Heart left ventricle (tissue), 16 donors: Measurements from ENCODE around the gene PTK6. TPM values are rescaled to one million over a fixed set of nuclear protein-coding genes. Genes with fewer than 3 reads are reported as not detected.
A peak's percentile ranks its signal among the peaks of the same experiment; 100 is the strongest.

ENCODE experiments used
- ATAC-seq, 4 donors: fragments of 200-7000 bp; cut with Tn5 transposase; one replicate each; pipeline ENCODE4 v1.9.1; 2020 to 2022; ENCODE audit warnings: moderate library complexity in 4 of 4, mild to moderate bottlenecking in 3 of 4, moderate number of reproducible peaks in 1 of 4
- DNase-seq, 5 donors: peaks; one replicate each; pipeline ENCODE4 v3.0.0-alpha.2; 2020
- H3K27ac ChIP-seq, 12 donors: fragments of 200-600 bp; sonication (generic) in 4 of 12; one replicate each; pipeline versions ENCODE4 v1.5.0 to v1.8.0; 2016 to 2022; ENCODE audit warnings: mild to moderate bottlenecking in 2 of 12
- H3K27me3 ChIP-seq, 9 donors: fragments of 200-600 bp; sonication (generic) in 2 of 9; one replicate each; pipeline versions ENCODE4 v1.5.1 to v1.8.0; 2016 to 2022; ENCODE audit warnings: mild to moderate bottlenecking in 3 of 9
- H3K36me3 ChIP-seq, 9 donors: fragments of 200-600 bp; sonication (generic) in 2 of 9; one replicate each; pipeline versions ENCODE4 v1.5.0 to v1.8.0; 2018 to 2022; ENCODE audit warnings: mild to moderate bottlenecking in 2 of 9
- H3K4me1 ChIP-seq, 12 donors: fragments of 200-600 bp; sonication (generic) in 4 of 12; one replicate each; pipeline versions ENCODE4 v1.5.0 to v1.8.0; 2016 to 2022; ENCODE audit warnings: mild to moderate bottlenecking in 3 of 12
- H3K4me3 ChIP-seq, 12 donors: fragments of 200-600 bp; sonication (generic) in 4 of 12; one replicate each; pipeline versions ENCODE4 v1.5.0 to v1.8.0; 2017 to 2022; ENCODE audit warnings: mild to moderate bottlenecking in 9 of 12, moderate library complexity in 4 of 12
- H3K9me3 ChIP-seq, 12 donors: fragments of 200-600 bp; sonication (generic) in 4 of 12; one replicate each; pipeline versions ENCODE4 v1.5.0 to v1.8.0; 2016 to 2022; ENCODE audit warnings: mild to moderate bottlenecking in 1 of 12
- POLR2A ChIP-seq, 2 donors: fragments of 450-650 bp; IDR thresholded peaks; one replicate each; pipeline ENCODE4 v1.6.1; 2017; ENCODE audit warnings: antibody characterized with exemption in 2 of 2, mild to moderate bottlenecking in 2 of 2, moderate library complexity in 2 of 2
- WGBS, 4 donors: extraction: QIAGEN DNeasy Blood & Tissue Kit in 2 of 4; methylation state at CpG; one replicate each; pipeline versions ENCODE4 v1.1.5 to v1.1.7; 2013 to 2018; 5-methylcytosine and 5-hydroxymethylcytosine counted together
- intact Hi-C, 10 donors: fragments of 100-400 bp; cut with DNase I; formaldehyde crosslinking; loops; one replicate each; pipeline versions ENCODE4 v1.11.1 to v1.14.2; 2022
- polyA plus RNA-seq, 2 donors: library from polyadenylated mRNA; stranded (reverse); fragments of 200-250 nt; gene quantifications; one replicate each; pipeline ENCODE4 v1.2.3, GENCODE V29; 2013
- total RNA-seq, 9 donors: library from RNA; depleted of rRNA in 2 of 9; stranded (reverse); fragments of >200 nt in 2 of 9; fragmentation: NEBNext Ultra II Directional in 3 of 9; extraction: Animal tissue kit (Norgen Biotek cat#: 25700) in 3 of 9; gene quantifications; one replicate each; pipeline versions ENCODE4 v1.1.0 to v1.2.4, GENCODE V29; 2016 to 2023
- TF ChIP-seq, protein P1 (sequence below), 12 donors: fragments of 200-600 bp; sonication (generic) in 4 of 12; IDR thresholded peaks; one replicate each; pipeline versions ENCODE4 v1.5.0 to v1.8.0; 2018 to 2022; ENCODE audit warnings: antibody characterized with exemption in 12 of 12, mild to moderate bottlenecking in 5 of 12
- donor health status: ischemic (EF 13 %, LVEDD 7.1; RV severe dilation, severe dysfunction).
- donor health status: healthy with polysubstance abuse.
- donor health status: DM: no; HTN: yes; CAD: no.
- donor health status: DM: no; HTN: no; CAD: no.
- donor health status: ischemic (EF 25% LVEDD 6.9; RV normal size, moderate dysfunction).
- donor health status: ischemic (EF 25% LVEDD 5.7; RV mildly dilated, moderate dysfunction).
- donor health status: healthy.
- donor health status: DM: yes; HTN: yes; CAD: no.
- donor health status: ischemic (EF 35%, LVEDD 5.7; RV mildly dilated, moderate dysfunction).
- donor health status: nonischemic (EF 11% LVEDD 7.7; RV severe dilation, severe dysfunction).
- donor health status: DM: yes; HTN: yes; CAD: no.
- donor health status: PGD.
- donor health status: ischemic (EF 29% LVEDD 5.4; RV normal size, mild dysfunction).
- donor health status: nonischemic (EF 23%, LVEDD 6.1; RV moderate dilation, normal function).

Gene PTK6
- total and polyA plus RNA-seq, 11 donors: 0.04 to 0.29 (median 0.12) TPM; not detected in 7

DNA sequence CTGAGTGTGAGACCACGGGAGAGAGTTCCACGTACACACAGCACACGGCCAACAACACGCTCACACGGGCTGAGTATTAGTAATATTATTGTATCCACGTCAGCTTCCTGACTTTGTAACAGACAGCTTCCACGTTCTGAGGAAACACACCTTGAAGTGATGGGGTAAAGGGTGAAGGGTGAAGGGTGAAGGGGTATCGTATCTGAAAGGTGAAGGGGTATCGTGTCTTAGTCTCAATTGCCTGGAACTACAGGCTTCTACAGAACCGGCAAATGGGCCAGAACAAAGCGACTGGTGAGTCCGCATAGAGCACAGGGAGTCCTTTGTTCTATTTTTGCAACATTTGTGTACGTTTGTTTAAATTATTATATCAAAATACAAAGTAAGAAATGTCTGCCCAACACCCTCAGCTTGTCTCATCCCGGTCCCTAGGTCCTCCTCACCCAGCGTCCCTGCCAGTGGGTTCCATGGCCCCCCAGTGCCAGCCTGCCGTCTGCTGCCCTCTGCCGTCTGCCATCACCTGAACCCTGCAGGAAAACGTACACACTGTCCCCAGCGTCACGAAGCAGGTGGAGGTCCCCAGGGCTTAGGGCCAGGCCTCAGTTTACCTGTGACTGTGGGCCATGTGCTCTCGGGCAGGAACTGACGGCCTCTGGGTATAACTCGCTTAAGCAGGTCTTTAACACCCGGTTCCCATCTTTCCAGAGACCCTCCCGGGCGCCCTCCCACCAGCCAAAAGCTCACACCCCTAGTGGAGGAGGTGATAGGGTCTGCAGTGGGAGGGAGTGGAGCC lies 41.2 kb upstream of the PTK6 start:
- H3K27me3 ChIP-seq: peaks cover 0 to 11% (median 0%) of the 10 kb centered on the region in 9 donors
- peaks cover 0 to 21% (median 9%) of the 10 kb centered on the region in 12 donors for H3K4me1 ChIP-seq
- no peak overlapping the region for H3K27ac ChIP-seq
- H3K36me3 ChIP-seq: no peaks in the 10 kb centered on the region
- no peak overlapping the region for H3K4me3 ChIP-seq
- ATAC-seq (no peak), DNase-seq (no peak)
- intact Hi-C loops: loop anchor here in 3 of 10 donors (5.0 kb wide), 1 partner anchor 41 kb away; the partner anchor contains the start of gene PTK6 (in 3 of the 3)
- 77 to 84% (median 81%) methylated on average over 20 to 26 of the region's 26 CpGs for WGBS, 4 donors
- TF ChIP-seq POLR2A (IDR thresholded peaks at IDR 0.05): no peak
- TF ChIP-seq, protein P1, sequence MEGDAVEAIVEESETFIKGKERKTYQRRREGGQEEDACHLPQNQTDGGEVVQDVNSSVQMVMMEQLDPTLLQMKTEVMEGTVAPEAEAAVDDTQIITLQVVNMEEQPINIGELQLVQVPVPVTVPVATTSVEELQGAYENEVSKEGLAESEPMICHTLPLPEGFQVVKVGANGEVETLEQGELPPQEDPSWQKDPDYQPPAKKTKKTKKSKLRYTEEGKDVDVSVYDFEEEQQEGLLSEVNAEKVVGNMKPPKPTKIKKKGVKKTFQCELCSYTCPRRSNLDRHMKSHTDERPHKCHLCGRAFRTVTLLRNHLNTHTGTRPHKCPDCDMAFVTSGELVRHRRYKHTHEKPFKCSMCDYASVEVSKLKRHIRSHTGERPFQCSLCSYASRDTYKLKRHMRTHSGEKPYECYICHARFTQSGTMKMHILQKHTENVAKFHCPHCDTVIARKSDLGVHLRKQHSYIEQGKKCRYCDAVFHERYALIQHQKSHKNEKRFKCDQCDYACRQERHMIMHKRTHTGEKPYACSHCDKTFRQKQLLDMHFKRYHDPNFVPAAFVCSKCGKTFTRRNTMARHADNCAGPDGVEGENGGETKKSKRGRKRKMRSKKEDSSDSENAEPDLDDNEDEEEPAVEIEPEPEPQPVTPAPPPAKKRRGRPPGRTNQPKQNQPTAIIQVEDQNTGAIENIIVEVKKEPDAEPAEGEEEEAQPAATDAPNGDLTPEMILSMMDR (IDR thresholded peaks at IDR 0.05): peak in 5 of 12 donors; percentile 12 to 22 (median 20)
- no peaks in the 10 kb centered on the region for H3K9me3 ChIP-seq

DNA sequence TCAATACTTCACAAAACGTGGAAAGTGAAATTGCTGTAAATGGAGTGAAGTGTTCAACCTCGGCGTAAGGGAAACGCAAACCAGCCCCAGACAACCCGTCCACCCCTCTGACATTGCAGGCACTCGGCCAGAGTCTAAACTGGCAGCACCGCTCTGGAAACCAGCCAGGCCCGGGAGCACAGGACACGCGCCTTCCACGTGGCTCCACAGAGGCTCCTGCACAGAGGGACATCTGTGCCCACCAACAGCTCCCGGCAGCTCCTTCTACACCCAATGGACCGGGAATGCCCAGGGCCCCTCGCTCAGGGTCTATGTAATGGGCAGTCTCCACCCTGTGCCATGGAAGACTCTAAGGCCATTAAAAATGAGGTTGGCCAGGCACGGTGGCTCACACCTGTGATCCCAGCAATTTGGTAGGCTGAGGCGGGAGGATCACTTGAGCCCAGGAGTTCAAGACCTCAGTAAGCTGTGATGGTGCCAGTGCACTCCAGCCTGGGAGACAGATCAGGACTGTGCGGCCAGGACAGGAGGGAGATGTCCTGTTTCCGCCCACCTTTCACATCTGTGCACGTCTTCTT lies 40.2 kb upstream of the PTK6 start:
- Histone ChIP-seq H3K27ac (peak overlapping the region in 3 of 12 donors; percentile 27 to 61 (median 47)), H3K4me3 (no peak overlapping the region), H3K4me1 (peaks cover 0 to 31% (median 16%) of the 10 kb centered on the region in 12 donors), H3K27me3 (peaks cover 0 to 14% (median 0%) of the 10 kb centered on the region in 9 donors), H3K9me3 (no peaks in the 10 kb centered on the region), H3K36me3 (peaks cover 0 to 6% (median 4%) of the 10 kb centered on the region in 9 donors)
- 45 to 66% (median 54%) methylated on average over 13 to 19 of the region's 19 CpGs for WGBS, 4 donors
- DNase-seq (peak in 4 of 5 donors; percentile 78 to 88 (median 84)), ATAC-seq (peak; percentile 44 to 78 (median 56))
- intact Hi-C loops: loop anchor here in 3 of 10 donors (5.0 kb wide), 1 partner anchor 40 kb away; the partner anchor contains the start of gene PTK6 (in 3 of the 3)
- TF ChIP-seq, protein P1 (IDR thresholded peaks at IDR 0.05): no peak
- TF ChIP-seq POLR2A (IDR thresholded peaks at IDR 0.05): no peak

DNA sequence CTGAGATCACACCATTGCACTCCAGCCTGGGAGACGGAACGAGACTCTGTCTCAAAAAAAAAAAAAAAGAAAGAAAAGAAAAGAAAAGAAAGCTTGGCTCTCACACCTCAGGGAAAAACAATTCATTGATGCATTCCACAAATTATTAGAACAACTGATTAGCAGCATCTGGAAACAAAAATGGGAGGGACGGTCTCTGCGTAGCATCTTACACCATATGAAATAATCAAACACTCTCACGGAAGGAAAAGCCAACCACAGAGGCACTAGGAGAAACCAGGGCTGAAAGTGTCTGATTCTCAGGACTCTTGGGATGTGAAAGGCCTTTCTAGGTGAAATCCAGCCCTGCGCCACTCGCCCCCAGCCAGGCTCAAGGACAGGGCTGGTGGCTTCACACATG lies 39.1 kb upstream of the PTK6 start:
- H3K36me3 ChIP-seq: peaks cover 0 to 13% (median 6%) of the 10 kb centered on the region in 9 donors
- TF ChIP-seq, protein P1 (IDR thresholded peaks at IDR 0.05): no peak
- no peak for TF ChIP-seq POLR2A (IDR thresholded peaks at IDR 0.05)
- H3K9me3 ChIP-seq: no peaks in the 10 kb centered on the region
- H3K27me3 ChIP-seq: peaks cover 0 to 20% (median 0%) of the 10 kb centered on the region in 9 donors
- DNase-seq (no peak), ATAC-seq (no peak)
- H3K27ac ChIP-seq: peak overlapping the region in 1 of 12 donors; percentile 61
- no peak overlapping the region for H3K4me3 ChIP-seq
- H3K4me1 ChIP-seq: peaks cover 0 to 36% (median 18%) of the 10 kb centered on the region in 12 donors
- intact Hi-C loops: loop anchor here in 3 of 10 donors (5.0 kb wide), 1 partner anchor 39 kb away; the partner anchor contains the start of gene PTK6 (in 3 of the 3)
- 86 to 94% (median 88%) methylated on average over 7 of the region's 7 CpGs for WGBS, 4 donors
